ENCODE data around the gene DCAF6. TPM values are rescaled to one million over a fixed set of nuclear protein-coding genes. Genes with fewer than 3 reads are reported as not detected.

DCAF6 gene
- total and polyA plus RNA-seq, 7 donors, result 71.0 to 396 (median 316) TPM

- Histone ChIP-seq H3K27ac (no peak overlapping the region), H3K36me3 (ENCODE audit: insufficient read depth in 1 of 2, low read depth in 1 of 2) (no peaks in the 10 kb centered on the region), H3K9me3 (no peaks in the 10 kb centered on the region), H3K27me3 (ENCODE audit: insufficient read depth in 3 of 3, low read length in 2 of 3) (no peaks in the 10 kb centered on the region), H3K4me1 (peaks cover 4% of the 10 kb centered on the region), H3K4me3 (no peak overlapping the region)
- 92 to 97% (median 94%) methylated on average over 2 of the region's 2 CpGs for WGBS, 3 donors
- no peak for TF ChIP-seq CTCF (IDR thresholded peaks at IDR 0.05)
- ATAC-seq, result no peak
- intact Hi-C loops (cut with DNase I), result no loop called here
- no peak for DNase-seq
Measured at GRCh38 chr1:168089979-168090337, 153.5 kb downstream of the DCAF6 start.

GRCh38 chr1:168090395-168090794, 153.9 kb downstream of the DCAF6 start:
- intact Hi-C loops (cut with DNase I), result no loop called here
- H3K36me3 ChIP-seq (ENCODE audit: insufficient read depth in 1 of 2, low read depth in 1 of 2), result no peaks in the 10 kb centered on the region
- WGBS, 3 donors, result 90 to 92% (median 92%) methylated on average over 14 of the region's 14 CpGs
- no peaks in the 10 kb centered on the region for H3K27me3 ChIP-seq (ENCODE audit: insufficient read depth in 3 of 3, low read length in 2 of 3)
- no peak overlapping the region for H3K4me3 ChIP-seq
- no peaks in the 10 kb centered on the region for H3K4me1 ChIP-seq
- DNase-seq (no peak), ATAC-seq (no peak)
- no peaks in the 10 kb centered on the region for H3K9me3 ChIP-seq
- no peak for TF ChIP-seq CTCF (IDR thresholded peaks at IDR 0.05)
- H3K27ac ChIP-seq, result no peak overlapping the region

- no peaks in the 10 kb centered on the region for H3K36me3 ChIP-seq (ENCODE audit: insufficient read depth in 1 of 2, low read depth in 1 of 2)
- intact Hi-C loops (cut with DNase I), result no loop called here
- ATAC-seq (no peak), DNase-seq (no peak)
- H3K27ac ChIP-seq, result no peak overlapping the region
- no peaks in the 10 kb centered on the region for H3K9me3 ChIP-seq
- 95 to 97% (median 96%) methylated on average over 9 of the region's 9 CpGs for WGBS, 3 donors
- H3K27me3 ChIP-seq (ENCODE audit: insufficient read depth in 3 of 3, low read length in 2 of 3), result no peaks in the 10 kb centered on the region
- TF ChIP-seq CTCF (IDR thresholded peaks at IDR 0.05), result no peak
- no peak overlapping the region for H3K4me3 ChIP-seq
- H3K4me1 ChIP-seq, result no peaks in the 10 kb centered on the region
Measured at GRCh38 chr1:168091063-168091462, 154.6 kb downstream of the DCAF6 start.

- no peak for TF ChIP-seq CTCF (IDR thresholded peaks at IDR 0.05)
- ATAC-seq (no peak), DNase-seq (no peak)
- H3K27ac ChIP-seq, result no peak overlapping the region
- no peaks in the 10 kb centered on the region for H3K27me3 ChIP-seq (ENCODE audit: insufficient read depth in 3 of 3, low read length in 2 of 3)
- H3K4me1 ChIP-seq, result no peaks in the 10 kb centered on the region
- no peak overlapping the region for H3K4me3 ChIP-seq
- H3K9me3 ChIP-seq, result no peaks in the 10 kb centered on the region
- WGBS, 3 donors, result 67 to 82% (median 68%) methylated on average over 8 of the region's 8 CpGs
- intact Hi-C loops (cut with DNase I), result no loop called here
- H3K36me3 ChIP-seq (ENCODE audit: insufficient read depth in 1 of 2, low read depth in 1 of 2), result no peaks in the 10 kb centered on the region
Measured at GRCh38 chr1:168091720-168092550, 155.5 kb downstream of the DCAF6 start.

Measured in psoas muscle (tissue), 8 donors.